Uterus (tissue), 2 donors: ENCODE results near the gene CBLL1.

Experiments
- CTCF ChIP-seq, 4 experiments: fragments of 200-600 bp in 2 of 4; fragments of 450-650 bp in 2 of 4; sonication (generic) in 2 of 4; IDR thresholded peaks; one replicate each; pipeline ENCODE4 v1.5.1; 2016 to 2019; ENCODE audit warnings: antibody characterized with exemption in 4 of 4, mild to moderate bottlenecking in 2 of 4, moderate library complexity in 1 of 4
- POLR2A ChIP-seq, 2 donors: fragments of 450-650 bp; IDR thresholded peaks; one replicate each; pipeline ENCODE4 v1.6.1; 2016; ENCODE audit warnings: antibody characterized with exemption in 2 of 2, mild to moderate bottlenecking in 1 of 2, moderate library complexity in 1 of 2

GRCh38 chr7:107723255-107723654 lies 20.7 kb upstream of the CBLL1 start:
- no peak for TF ChIP-seq POLR2A (IDR thresholded peaks at IDR 0.05)
- TF ChIP-seq CTCF (IDR thresholded peaks at IDR 0.05): no peak
